ENCODE measurements around the gene NAP1L5. TPM values are rescaled to one million over a fixed set of nuclear protein-coding genes. Genes with fewer than 3 reads are reported as not detected.

The NAP1L5 gene
- polyA plus RNA-seq, 3 donors: 0.18 to 0.87 (median 0.41) TPM

GRCh38 chr4:88743696-88744095 is 46.1 kb upstream of the NAP1L5 start:
- Histone ChIP-seq H3K4me3 (replicated peaks in 1 of 3; ENCODE audit: low read depth in 2 of 3, low read length in 3 of 3) (no peak overlapping the region), H3K36me3 (replicated peaks in 1 of 2; ENCODE audit: control insufficient read depth in 1 of 2, insufficient read depth in 2 of 2, low read length in 2 of 2) (peaks cover 83 to 99% of the 10 kb centered on the region in 2 donors), H3K4me1 (ENCODE audit: control insufficient read depth in 1 of 2, insufficient read depth in 2 of 2, low read length in 2 of 2) (no peaks in the 10 kb centered on the region), H3K27ac (ENCODE audit: low read depth in 1 of 2, low read length in 2 of 2) (no peak overlapping the region), H3K4me2 (replicated peaks; ENCODE audit: extremely low read depth, low read length, poor library complexity, severe bottlenecking) (no peak overlapping the region), H3K27me3 (ENCODE audit: control insufficient read depth in 2 of 2, insufficient read depth in 2 of 2, low read length in 2 of 2) (no peaks in the 10 kb centered on the region), H2AFZ (ENCODE audit: insufficient read depth, low read depth, low read length, poor library complexity, severe bottlenecking) (no peak overlapping the region), H3K79me2 (ENCODE audit: insufficient read depth, low read length) (no peaks in the 10 kb centered on the region), H3K9ac (ENCODE audit: insufficient read depth, low read length, poor library complexity, severe bottlenecking) (no peak overlapping the region), H3K9me3 (replicated peaks in 1 of 2; ENCODE audit: control insufficient read depth in 1 of 2, insufficient read depth in 1 of 2, low read length in 2 of 2) (no peaks in the 10 kb centered on the region), H4K20me1 (ENCODE audit: insufficient read depth, low read length) (peaks cover under 1% of the 10 kb centered on the region)
- intact Hi-C loops (cut with micrococcal nuclease): no loop called here
- H3K27ac Mint-ChIP-seq: no peak overlapping the region
- DNase-seq: no peak
- TF ChIP-seq CTCF (IDR thresholded peaks at IDR 0.05): no peak
- no peaks in the 10 kb centered on the region for H3K4me1 Mint-ChIP-seq
- no CpG with 5 or more reads among the region's 3 CpGs for WGBS (ENCODE audit: insufficient coverage)
- H3K9me3 Mint-ChIP-seq: no peaks in the 10 kb centered on the region
- H3K36me3 Mint-ChIP-seq: peaks cover 86 to 88% of the 10 kb centered on the region in 2 donors
- H3K27me3 Mint-ChIP-seq (ENCODE audit: low read depth in 3 of 3): no peaks in the 10 kb centered on the region
- H3K4me3 Mint-ChIP-seq: no peak overlapping the region

- no peak overlapping the region for H3K27ac ChIP-seq (ENCODE audit: low read depth in 1 of 2, low read length in 2 of 2)
These were observed 44.9 kb upstream of the NAP1L5 start for GRCh38 chr4:88742561-88742960.

More at GRCh38 chr4:88742561-88742960, 44.9 kb upstream of the NAP1L5 start:
- Histone ChIP-seq H2AFZ (ENCODE audit: insufficient read depth, low read depth, low read length, poor library complexity, severe bottlenecking) (no peak overlapping the region), H4K20me1 (ENCODE audit: insufficient read depth, low read length) (peaks cover 8% of the 10 kb centered on the region), H3K9ac (ENCODE audit: insufficient read depth, low read length, poor library complexity, severe bottlenecking) (no peak overlapping the region), H3K9me3 (replicated peaks in 1 of 2; ENCODE audit: control insufficient read depth in 1 of 2, insufficient read depth in 1 of 2, low read length in 2 of 2) (no peaks in the 10 kb centered on the region), H3K36me3 (replicated peaks in 1 of 2; ENCODE audit: control insufficient read depth in 1 of 2, insufficient read depth in 2 of 2, low read length in 2 of 2) (peaks cover 86 to 99% of the 10 kb centered on the region in 2 donors), H3K79me2 (ENCODE audit: insufficient read depth, low read length) (no peaks in the 10 kb centered on the region), H3K4me3 (replicated peaks in 1 of 3; ENCODE audit: low read depth in 2 of 3, low read length in 3 of 3) (no peak overlapping the region), H3K27me3 (ENCODE audit: control insufficient read depth in 2 of 2, insufficient read depth in 2 of 2, low read length in 2 of 2) (no peaks in the 10 kb centered on the region), H3K4me1 (ENCODE audit: control insufficient read depth in 1 of 2, insufficient read depth in 2 of 2, low read length in 2 of 2) (no peaks in the 10 kb centered on the region), H3K4me2 (replicated peaks; ENCODE audit: extremely low read depth, low read length, poor library complexity, severe bottlenecking) (no peak overlapping the region)
- Mint-ChIP-seq H3K9me3 (no peaks in the 10 kb centered on the region), H3K27me3 (ENCODE audit: low read depth in 3 of 3) (no peaks in the 10 kb centered on the region), H3K36me3 (peaks cover 88% of the 10 kb centered on the region in 2 donors), H3K4me1 (peaks cover 6% of the 10 kb centered on the region), H3K4me3 (no peak overlapping the region), H3K27ac (no peak overlapping the region)
- DNase-seq: no peak
- intact Hi-C loops (cut with micrococcal nuclease): no loop called here
- no CpG with 5 or more reads among the region's 2 CpGs for WGBS (ENCODE audit: insufficient coverage)
- no peak for TF ChIP-seq CTCF (IDR thresholded peaks at IDR 0.05)
